ENCODE results near the gene ACKR2. TPM values are rescaled to one million over a fixed set of nuclear protein-coding genes. Genes with fewer than 3 reads are reported as not detected.

The ACKR2 gene
- total and polyA plus RNA-seq, 2 experiments from 2014 or later: 0.35 TPM; not detected in 1

DNA sequence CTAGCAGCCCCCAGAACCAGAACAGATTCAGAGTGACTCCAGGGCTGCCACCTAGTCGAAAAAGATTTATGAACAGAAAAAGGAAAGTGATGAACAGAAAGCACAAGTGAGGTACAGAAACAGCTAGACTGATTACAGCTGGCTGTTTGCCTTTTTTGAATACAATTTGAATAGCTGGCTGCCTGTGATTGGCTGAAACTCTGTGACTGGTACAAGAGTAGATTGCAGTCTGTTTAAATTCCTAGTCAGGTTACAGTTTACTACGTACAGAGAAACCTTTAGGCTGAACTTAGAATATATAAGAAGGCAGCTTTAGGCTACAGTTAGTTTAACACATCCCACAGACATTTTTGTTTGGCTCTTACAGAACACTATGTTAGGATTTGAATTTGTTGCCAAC lies 46.2 kb upstream of the ACKR2 start (continued):
- TF ChIP-seq ZNF462 (CRISPR knock-in tag; IDR thresholded peaks at IDR 0.05) (no peak), CREB1 (CRISPR knock-in tag; IDR thresholded peaks at IDR 0.05; ENCODE audit: low read depth) (no peak), POLR2AphosphoS5 (IDR thresholded peaks at IDR 0.05; ENCODE audit: low read depth) (no peak), ETS1 (IDR thresholded peaks at IDR 0.05) (no peak), STAT1 (IDR thresholded peaks at IDR 0.05; ENCODE audit: unreplicated experiment) (no peak), EZH2 (IDR thresholded peaks at IDR 0.05; ENCODE audit: low read depth, unreplicated experiment) (no peak), EZH2phosphoT487 (IDR thresholded peaks at IDR 0.05; ENCODE audit: unreplicated experiment) (no peak), ZNF331 (CRISPR knock-in tag; IDR thresholded peaks at IDR 0.05; ENCODE audit: low read depth) (no peak)
- TF ChIP-seq, protein P1, sequence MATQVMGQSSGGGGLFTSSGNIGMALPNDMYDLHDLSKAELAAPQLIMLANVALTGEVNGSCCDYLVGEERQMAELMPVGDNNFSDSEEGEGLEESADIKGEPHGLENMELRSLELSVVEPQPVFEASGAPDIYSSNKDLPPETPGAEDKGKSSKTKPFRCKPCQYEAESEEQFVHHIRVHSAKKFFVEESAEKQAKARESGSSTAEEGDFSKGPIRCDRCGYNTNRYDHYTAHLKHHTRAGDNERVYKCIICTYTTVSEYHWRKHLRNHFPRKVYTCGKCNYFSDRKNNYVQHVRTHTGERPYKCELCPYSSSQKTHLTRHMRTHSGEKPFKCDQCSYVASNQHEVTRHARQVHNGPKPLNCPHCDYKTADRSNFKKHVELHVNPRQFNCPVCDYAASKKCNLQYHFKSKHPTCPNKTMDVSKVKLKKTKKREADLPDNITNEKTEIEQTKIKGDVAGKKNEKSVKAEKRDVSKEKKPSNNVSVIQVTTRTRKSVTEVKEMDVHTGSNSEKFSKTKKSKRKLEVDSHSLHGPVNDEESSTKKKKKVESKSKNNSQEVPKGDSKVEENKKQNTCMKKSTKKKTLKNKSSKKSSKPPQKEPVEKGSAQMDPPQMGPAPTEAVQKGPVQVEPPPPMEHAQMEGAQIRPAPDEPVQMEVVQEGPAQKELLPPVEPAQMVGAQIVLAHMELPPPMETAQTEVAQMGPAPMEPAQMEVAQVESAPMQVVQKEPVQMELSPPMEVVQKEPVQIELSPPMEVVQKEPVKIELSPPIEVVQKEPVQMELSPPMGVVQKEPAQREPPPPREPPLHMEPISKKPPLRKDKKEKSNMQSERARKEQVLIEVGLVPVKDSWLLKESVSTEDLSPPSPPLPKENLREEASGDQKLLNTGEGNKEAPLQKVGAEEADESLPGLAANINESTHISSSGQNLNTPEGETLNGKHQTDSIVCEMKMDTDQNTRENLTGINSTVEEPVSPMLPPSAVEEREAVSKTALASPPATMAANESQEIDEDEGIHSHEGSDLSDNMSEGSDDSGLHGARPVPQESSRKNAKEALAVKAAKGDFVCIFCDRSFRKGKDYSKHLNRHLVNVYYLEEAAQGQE (IDR thresholded peaks at IDR 0.05; ENCODE audit: unreplicated experiment): no peak

All from GM23338 (cell line).